Trophoblast cell (in vitro differentiated cells and primary cell): ENCODE data around the gene AQP5.

Experiments used
- DNase-seq, 2 donors: peaks; one replicate each; pipeline ENCODE4 v3.0.0-alpha.2; 2016
- H2AFZ ChIP-seq: 2 replicates; pipeline ENCODE4 v1.6.1; 2013; ENCODE audit warnings: low read length, moderate library complexity, mild to moderate bottlenecking; ENCODE audit not compliant: insufficient read depth, poor library complexity
- H2AK5ac ChIP-seq: 2 replicates; pipeline ENCODE4 v1.6.1; 2013; ENCODE audit warnings: mild to moderate bottlenecking, low read length
- H2BK120ac ChIP-seq: 2 replicates; pipeline ENCODE4 v1.6.1; 2013; ENCODE audit warnings: low read length, mild to moderate bottlenecking, moderate library complexity; ENCODE audit not compliant: insufficient read depth, poor library complexity
- H2BK12ac ChIP-seq: 2 replicates; pipeline ENCODE4 v1.6.1; 2013; ENCODE audit warnings: mild to moderate bottlenecking, low read length, moderate library complexity
- H2BK5ac ChIP-seq: 2 replicates; pipeline ENCODE4 v1.6.1; 2013; ENCODE audit warnings: low read length, low read depth, moderate library complexity, mild to moderate bottlenecking; ENCODE audit not compliant: poor library complexity
- H3K14ac ChIP-seq: 2 replicates; pipeline ENCODE4 v1.6.1; 2013; ENCODE audit warnings: mild to moderate bottlenecking, low read length
- H3K18ac ChIP-seq: 2 replicates; pipeline ENCODE4 v1.6.1; 2013; ENCODE audit warnings: mild to moderate bottlenecking, low read length
- H3K23ac ChIP-seq: 2 replicates; pipeline ENCODE4 v1.6.1; 2013; ENCODE audit warnings: low read length
- H3K27ac ChIP-seq: 2 replicates; pipeline ENCODE4 v1.5.1; 2013; ENCODE audit warnings: low read depth, mild to moderate bottlenecking, inconsistent platforms, low read length, moderate library complexity
- H3K27me3 ChIP-seq: 2 replicates; pipeline ENCODE4 v1.6.1; 2013; ENCODE audit warnings: inconsistent platforms, mild to moderate bottlenecking, low read length, moderate library complexity; ENCODE audit not compliant: insufficient read depth
- H3K36me3 ChIP-seq, 2 experiments: 1 replicate in 1 of 2; 2 replicates in 1 of 2; pipeline ENCODE4 v1.6.1; 2013; ENCODE audit warnings: low read length in 2 of 2, mild to moderate bottlenecking in 2 of 2, moderate library complexity in 1 of 2; ENCODE audit not compliant: insufficient read depth in 2 of 2, control insufficient read depth in 1 of 2
- H3K4ac ChIP-seq: 2 replicates; pipeline ENCODE4 v1.6.1; 2013; ENCODE audit warnings: low read depth, mild to moderate bottlenecking, low read length, moderate library complexity
- H3K4me1 ChIP-seq, 2 experiments: 1 replicate in 1 of 2; 2 replicates in 1 of 2; pipeline ENCODE4 v1.6.1; 2013; ENCODE audit warnings: low read length in 2 of 2, mild to moderate bottlenecking in 2 of 2, moderate library complexity in 1 of 2; ENCODE audit not compliant: insufficient read depth in 2 of 2, control insufficient read depth in 1 of 2
- H3K4me2 ChIP-seq: 2 replicates; pipeline ENCODE4 v1.6.1; 2013; ENCODE audit warnings: inconsistent platforms, mild to moderate bottlenecking, low read length, moderate library complexity
- H3K4me3 ChIP-seq: 2 replicates; pipeline ENCODE4 v1.5.1; 2013; ENCODE audit warnings: mild to moderate bottlenecking, low read depth, low read length, inconsistent platforms
- H3K79me1 ChIP-seq: one replicate; pipeline ENCODE4 v1.6.1; 2013; ENCODE audit warnings: low read length
- H3K79me2 ChIP-seq: 2 replicates; pipeline ENCODE4 v1.6.1; 2013; ENCODE audit warnings: low read length, mild to moderate bottlenecking; ENCODE audit not compliant: control insufficient read depth, insufficient read depth, poor library complexity
- H3K9ac ChIP-seq: 2 replicates; pipeline ENCODE4 v1.6.1; 2013; ENCODE audit warnings: mild to moderate bottlenecking, low read length
- H3K9me3 ChIP-seq: 2 replicates; pipeline ENCODE4 v1.6.1; 2013; ENCODE audit warnings: low read depth, mild to moderate bottlenecking, control low read depth, inconsistent platforms, low read length; ENCODE audit not compliant: insufficient read depth
- H4K12ac ChIP-seq: 2 replicates; pipeline ENCODE4 v1.6.1; 2013; ENCODE audit warnings: low read depth, mild to moderate bottlenecking, low read length, moderate library complexity
- H4K8ac ChIP-seq: 2 replicates; pipeline ENCODE4 v1.6.1; 2013; ENCODE audit warnings: low read depth, mild to moderate bottlenecking, low read length, moderate library complexity
- H4K91ac ChIP-seq: one replicate; pipeline ENCODE4 v1.6.1; 2013; ENCODE audit warnings: low read depth, mild to moderate bottlenecking, low read length, moderate library complexity
- WGBS: extraction: QIAGEN DNeasy Blood & Tissue Kit; methylation state at CpG from one replicate; pipeline ENCODE4 v1.1.7; 2013; ENCODE audit warnings: missing lambda C conversion rate; ENCODE audit not compliant: insufficient read length, insufficient coverage; ENCODE audit errors: extremely low coverage; 5-methylcytosine and 5-hydroxymethylcytosine counted together

AQP5 gene

GRCh38 chr12:50005175-50005574, 43.5 kb downstream of the AQP5 start:
- DNase-seq, result no peak

GRCh38 chr12:50006280-50006679, 44.6 kb downstream of the AQP5 start:
- H3K4ac ChIP-seq, result no peak overlapping the region
- WGBS, result no CpG with 5 or more reads among the region's 7 CpGs
- no peak overlapping the region for H2BK120ac ChIP-seq

More at GRCh38 chr12:50005175-50005574, 43.5 kb downstream of the AQP5 start:
- Histone ChIP-seq H3K36me3 (peaks cover 9 to 21% of the 10 kb centered on the region in 2 experiments), H4K12ac (no peak overlapping the region), H4K8ac (no peak overlapping the region), H3K4me3 (no peak overlapping the region), H3K4me1 (no peaks in the 10 kb centered on the region), H3K18ac (no peak overlapping the region), H3K23ac (no peak overlapping the region), H3K79me1 (no peaks in the 10 kb centered on the region), H3K27me3 (no peaks in the 10 kb centered on the region), H2BK12ac (no peak overlapping the region), H3K4ac (no peak overlapping the region), H2BK5ac (no peak overlapping the region), H3K79me2 (no peaks in the 10 kb centered on the region), H2BK120ac (no peak overlapping the region), H3K4me2 (no peak overlapping the region), H3K9me3 (no peaks in the 10 kb centered on the region), H4K91ac (no peak overlapping the region), H3K9ac (no peak overlapping the region), H2AK5ac (no peak overlapping the region), H3K14ac (no peak overlapping the region), H3K27ac (no peak overlapping the region), H2AFZ (no peak overlapping the region)
- no CpG with 5 or more reads among the region's 3 CpGs for WGBS

GRCh38 chr12:50006754-50007442, 45.2 kb downstream of the AQP5 start:
- no peak overlapping the region for H3K9ac ChIP-seq
- H4K91ac ChIP-seq, result no peak overlapping the region
- H2BK5ac ChIP-seq, result no peak overlapping the region
- no peak overlapping the region for H4K8ac ChIP-seq
- no peak overlapping the region for H3K14ac ChIP-seq
- H2AFZ ChIP-seq, result no peak overlapping the region
- H3K4me3 ChIP-seq, result no peak overlapping the region
- H3K27me3 ChIP-seq, result no peaks in the 10 kb centered on the region
- H3K9me3 ChIP-seq, result no peaks in the 10 kb centered on the region
- H3K27ac ChIP-seq, result no peak overlapping the region
- H3K4ac ChIP-seq, result no peak overlapping the region
- H3K4me2 ChIP-seq, result no peak overlapping the region
- H3K23ac ChIP-seq, result no peak overlapping the region
- H2BK120ac ChIP-seq, result no peak overlapping the region
- no peak overlapping the region for H2BK12ac ChIP-seq
- H3K4me1 ChIP-seq, result no peaks in the 10 kb centered on the region
- H3K18ac ChIP-seq, result no peak overlapping the region
- no peaks in the 10 kb centered on the region for H3K79me1 ChIP-seq
- H2AK5ac ChIP-seq, result no peak overlapping the region
- peaks cover 10 to 12% of the 10 kb centered on the region in 2 experiments for H3K36me3 ChIP-seq
- DNase-seq, result no peak
- no peaks in the 10 kb centered on the region for H3K79me2 ChIP-seq
- H4K12ac ChIP-seq, result no peak overlapping the region
- WGBS, result no CpG with 5 or more reads among the region's 1 CpG

More at GRCh38 chr12:50006280-50006679, 44.6 kb downstream of the AQP5 start:
- Histone ChIP-seq H4K8ac (no peak overlapping the region), H3K4me1 (no peaks in the 10 kb centered on the region), H4K91ac (no peak overlapping the region), H3K23ac (no peak overlapping the region), H3K79me1 (no peaks in the 10 kb centered on the region), H3K4me2 (no peak overlapping the region), H3K18ac (no peak overlapping the region), H4K12ac (no peak overlapping the region), H2AK5ac (no peak overlapping the region), H3K9me3 (no peaks in the 10 kb centered on the region), H3K9ac (no peak overlapping the region), H2AFZ (no peak overlapping the region), H3K27me3 (no peaks in the 10 kb centered on the region), H3K36me3 (peaks cover 12 to 15% of the 10 kb centered on the region in 2 experiments), H3K79me2 (no peaks in the 10 kb centered on the region), H3K14ac (no peak overlapping the region), H3K27ac (no peak overlapping the region), H3K4me3 (no peak overlapping the region), H2BK5ac (no peak overlapping the region), H2BK12ac (no peak overlapping the region)
- DNase-seq, result no peak

- no peak overlapping the region for H2AFZ ChIP-seq
- H3K4me3 ChIP-seq, result no peak overlapping the region
- H2BK5ac ChIP-seq, result no peak overlapping the region
- H3K4me2 ChIP-seq, result no peak overlapping the region
- no peak overlapping the region for H3K14ac ChIP-seq
- no peak overlapping the region for H3K4ac ChIP-seq
- peak; percentile 75 to 92 for DNase-seq
- H4K8ac ChIP-seq, result no peak overlapping the region
- peaks cover 13 to 22% of the 10 kb centered on the region in 2 experiments for H3K36me3 ChIP-seq
- no CpG with 5 or more reads among the region's 2 CpGs for WGBS
- no peaks in the 10 kb centered on the region for H3K79me1 ChIP-seq
- H3K4me1 ChIP-seq, result no peaks in the 10 kb centered on the region
- H3K27me3 ChIP-seq, result no peaks in the 10 kb centered on the region
- no peak overlapping the region for H3K9ac ChIP-seq
- peak overlapping the region; percentile 8 for H3K23ac ChIP-seq
- no peak overlapping the region for H4K12ac ChIP-seq
- H2BK12ac ChIP-seq, result no peak overlapping the region
- H2AK5ac ChIP-seq, result no peak overlapping the region
- H3K27ac ChIP-seq, result no peak overlapping the region
- no peak overlapping the region for H3K18ac ChIP-seq
- H2BK120ac ChIP-seq, result no peak overlapping the region
- no peak overlapping the region for H4K91ac ChIP-seq
- H3K9me3 ChIP-seq, result no peaks in the 10 kb centered on the region
- H3K79me2 ChIP-seq, result no peaks in the 10 kb centered on the region
Observed at GRCh38 chr12:50013361-50014147, 51.9 kb downstream of the AQP5 start.
